GM12878 (cell line): Measurements from ENCODE around the gene PAX5. TPM values are rescaled to one million over a fixed set of nuclear protein-coding genes. Genes with fewer than 3 reads are reported as not detected.

Experiments
- ATAC-seq: fragments of 200-7000 bp; cut with Tn5 transposase; 3 replicates; pipeline ENCODE4 v1.9.1; 2020; ENCODE audit warnings: mild to moderate bottlenecking, moderate library complexity
- BruUV-seq: library from RNA; stranded (reverse); fragments of 400-500 nt; replicated peaks from 2 replicates; lab custom pipeline; 2021; lab: Mats Ljungman, UMichigan
- CTCF ChIA-PET: fragments of 300-600 bp; sonication (Branson Sonifier 250); formaldehyde crosslinking; extraction: SDS; loops from one replicate; lab custom pipeline; 2021; ENCODE audit warnings: inconsistent platforms; lab: Yijun Ruan, JAX
- POLR2A ChIA-PET: fragments of 350-600 bp; formaldehyde crosslinking; extraction: SDS; loops from one replicate; lab custom pipeline; 2021; ENCODE audit warnings: inconsistent platforms; lab: Charles Lee
- RAD21 ChIA-PET: fragments of 300-600 bp; sonication (Branson Sonifier 250); formaldehyde crosslinking; loops from one replicate; lab custom pipeline; 2023; ENCODE audit warnings: antibody characterized with exemption; ENCODE audit not compliant: unreplicated experiment; lab: Charles Lee
- SMC1A ChIA-PET: fragments of 300-600 bp; sonication (Branson Sonifier 250); formaldehyde crosslinking; loops from one replicate; lab custom pipeline; 2023; ENCODE audit not compliant: unreplicated experiment, uncharacterized antibody; lab: Charles Lee
- DNase-seq: peaks from one replicate; pipeline ENCODE4 v3.0.0-alpha.2; 2011; ENCODE audit warnings: low read depth, low spot score
- FAIRE-seq: peaks from 3 replicates; lab custom pipeline; 2011; peaks lifted over from hg19 to GRCh38; lab: Jason Lieb, UNC
- H2AFZ ChIP-seq: 2 replicates; pipeline ENCODE4 v1.6.0; 2011; ENCODE audit warnings: low read depth, low read length, control low read depth; ENCODE audit not compliant: control insufficient read depth
- H3K27ac ChIP-seq: 2 replicates; pipeline ENCODE4 v1.5.1; 2011; ENCODE audit warnings: control low read depth; ENCODE audit not compliant: control insufficient read depth, insufficient read depth
- H3K27me3 ChIP-seq, 2 experiments: replicated peaks in 1 of 2; 2 replicates each; pipeline versions ENCODE4 v1.6.0 to v1.6.1; 2011; ENCODE audit warnings: low read length in 1 of 2; ENCODE audit not compliant: control insufficient read depth in 2 of 2, insufficient read depth in 2 of 2
- H3K36me3 ChIP-seq, 2 experiments: 2 replicates each; pipeline ENCODE4 v1.5.1; 2011; ENCODE audit warnings: low read length in 1 of 2; ENCODE audit not compliant: control insufficient read depth in 2 of 2, insufficient read depth in 2 of 2
- H3K4me1 ChIP-seq: 2 replicates; pipeline ENCODE4 v1.6.1; 2011; ENCODE audit warnings: mild to moderate bottlenecking, low read length, moderate library complexity, mixed read lengths; ENCODE audit not compliant: control insufficient read depth, insufficient read depth
- H3K4me2 ChIP-seq: 2 replicates; pipeline ENCODE4 v1.6.0; 2011; ENCODE audit warnings: control low read depth; ENCODE audit not compliant: control insufficient read depth, insufficient read depth
- H3K4me3 ChIP-seq: fragments of 200-600 bp; sonication (generic); 2 replicates; pipeline ENCODE4 v1.5.1; 2016
- H3K79me2 ChIP-seq: 2 replicates; pipeline ENCODE4 v1.6.0; 2011; ENCODE audit warnings: low read length; ENCODE audit not compliant: control insufficient read depth, insufficient read depth
- H3K9ac ChIP-seq: 2 replicates; pipeline ENCODE4 v1.8.0; 2011; ENCODE audit warnings: low read length, control low read depth, mixed read lengths; ENCODE audit not compliant: control insufficient read depth, insufficient read depth
- H3K9me3 ChIP-seq: replicated peaks from 3 replicates; pipeline ENCODE4 v1.5.1; 2011; ENCODE audit warnings: mild to moderate bottlenecking, low read length; ENCODE audit not compliant: control insufficient read depth, insufficient read depth
- H4K20me1 ChIP-seq: 2 replicates; pipeline ENCODE4 v1.6.0; 2011; ENCODE audit not compliant: control insufficient read depth, insufficient read depth
- FOS ChIP-seq: IDR thresholded peaks from 3 replicates; pipeline ENCODE4 v1.6.1; 2011; ENCODE audit warnings: borderline replicate concordance; ENCODE audit not compliant: insufficient read length; ENCODE audit errors: extremely low read depth
- HDAC6 ChIP-seq: fragments of 200-600 bp; sonication (generic); IDR thresholded peaks from one replicate; pipeline ENCODE4 v1.8.0; 2017; ENCODE audit warnings: antibody characterized with exemption; ENCODE audit not compliant: unreplicated experiment
- KDM1A ChIP-seq: fragments of 200-600 bp; sonication (generic); IDR thresholded peaks from 2 replicates; pipeline ENCODE4 v1.6.1; 2016; ENCODE audit warnings: borderline replicate concordance
- NFXL1 ChIP-seq: fragments of 450-650 bp; IDR thresholded peaks from 2 replicates; pipeline ENCODE4 v1.6.1; 2017; ENCODE audit warnings: antibody characterized with exemption, mild to moderate bottlenecking, borderline replicate concordance
- SMC3 ChIP-seq: IDR thresholded peaks from 2 replicates; pipeline ENCODE4 v1.6.1; 2011; ENCODE audit warnings: low read length, improper control_type of control experiment, borderline replicate concordance
- ZNF384 ChIP-seq: IDR thresholded peaks from 2 replicates; pipeline ENCODE4 v1.6.1; 2012; ENCODE audit warnings: low read depth, mild to moderate bottlenecking, low read length, improper control_type of control experiment, borderline replicate concordance
- WGBS: methylation state at CpG from one replicate; pipeline ENCODE4 v1.1.6; 2016; ENCODE audit warnings: low lambda C conversion rate; ENCODE audit not compliant: insufficient replicate concordance, insufficient coverage; ENCODE audit errors: missing lambda C conversion rate; 5-methylcytosine and 5-hydroxymethylcytosine counted together
- in situ Hi-C: fragments of 300-500 bp; cut with MboI; formaldehyde crosslinking; loops from 9 replicates; pipeline ENCODE4 v1.14.3; 2018; ENCODE audit warnings: mixed read lengths
- intact Hi-C: fragments of 100-400 bp; cut with micrococcal nuclease; formaldehyde crosslinking; loops from one replicate; pipeline ENCODE4 v1.14.2; 2022; ENCODE audit not compliant: unreplicated experiment
- polyA plus RNA-seq, 11 experiments: library from polyadenylated mRNA; depleted of rRNA in 4 of 11; unstranded in 6 of 11; stranded (reverse) in 5 of 11; fragments of >200 nt; fragmentation: Nextera tagmentation in 4 of 11; fragmentation: Illumina TruSeq in 1 of 11; extraction: Ambion mirVana in 4 of 11; extraction: Trizol in 1 of 11; gene quantifications; 1 replicate in 1 of 11; 2 replicates in 10 of 11; pipeline versions ENCODE4 v1.2.1 to v1.2.3, GENCODE V29; 2011 to 2016; ENCODE audit warnings: inconsistent platforms in 2 of 11, missing spikeins in 2 of 11, low read depth in 1 of 11
- total RNA-seq, 4 experiments: library from RNA; depleted of rRNA in 3 of 4; stranded (reverse); fragments of >200 nt in 3 of 4; fragmentation: Illumina TruSeq in 1 of 4; extraction: Trizol in 1 of 4; gene quantifications; 2 replicates each; pipeline versions ENCODE4 v1.2.1 to v1.2.3, GENCODE V29; 2013 to 2021
- TF ChIP-seq, protein P1 (sequence below): fragments of 450-650 bp; conservative IDR thresholded peaks from 2 replicates; pipeline ENCODE4 v1.6.1; 2017; ENCODE audit warnings: mild to moderate bottlenecking, moderate library complexity
- TF ChIP-seq, protein P2 (sequence below): IDR thresholded peaks from 2 replicates; pipeline ENCODE4 v1.6.1; 2011; ENCODE audit warnings: mild to moderate bottlenecking, low read depth, low read length, moderate library complexity; ENCODE audit not compliant: insufficient replicate concordance

PAX5 gene
- total and polyA plus RNA-seq, 10 of the 15 experiments (the other 5 are each of a cell fraction or from before 2014, with no cell fraction given) = 2.2 to 123 (median 31.9) TPM

DNA sequence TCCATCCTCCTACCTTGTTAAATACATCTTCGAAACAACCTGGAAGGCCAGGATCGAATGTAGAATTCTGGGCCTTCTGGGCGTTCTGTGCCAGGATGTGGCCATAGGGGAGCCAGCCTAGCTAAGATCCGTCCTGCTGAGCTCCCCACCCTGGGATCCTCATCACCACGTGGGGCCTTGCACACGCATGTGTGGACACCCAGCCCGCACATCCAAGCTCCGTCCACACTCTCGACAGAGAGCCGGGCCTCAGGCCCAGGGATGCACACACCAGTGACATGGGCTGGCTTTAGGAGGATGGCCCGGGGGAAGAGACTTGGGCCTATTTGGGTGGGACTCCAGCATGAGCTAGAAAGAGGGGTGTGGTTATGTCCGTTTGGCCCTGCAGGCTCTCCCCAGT, 154.0 kb downstream of the PAX5 start:
- RAD21 ChIA-PET = no interaction called here
- no peaks in the 10 kb centered on the region for H4K20me1 ChIP-seq
- H3K4me2 ChIP-seq = no peak overlapping the region
- H3K4me3 ChIP-seq = no peak overlapping the region
- CTCF ChIA-PET = interaction anchor here (1.2 kb wide), 1 partner anchor 536 kb away, joined by 3 read pairs; no protein-coding TSS in a partner anchor
- no peaks in the 10 kb centered on the region; the same call in 2 of the 3 replicates for H3K9me3 ChIP-seq
- H3K9ac ChIP-seq = no peak overlapping the region
- intact Hi-C loops (no loop called here), in situ Hi-C loops (no loop called here)
- peaks cover 36 to 45% of the 10 kb centered on the region in 2 experiments for H3K36me3 ChIP-seq
- no TSS peak for BruUV-seq
- peaks cover 45% of the 10 kb centered on the region for H3K4me1 ChIP-seq
- no peak for DNase-seq
- H3K79me2 ChIP-seq = peaks cover 12% of the 10 kb centered on the region
- TF ChIP-seq SMC3 (no peak), NFXL1 (no peak), FOS (no peak), KDM1A (no peak), HDAC6 (no peak), ZNF384 (no peak)
- TF ChIP-seq, protein P1, sequence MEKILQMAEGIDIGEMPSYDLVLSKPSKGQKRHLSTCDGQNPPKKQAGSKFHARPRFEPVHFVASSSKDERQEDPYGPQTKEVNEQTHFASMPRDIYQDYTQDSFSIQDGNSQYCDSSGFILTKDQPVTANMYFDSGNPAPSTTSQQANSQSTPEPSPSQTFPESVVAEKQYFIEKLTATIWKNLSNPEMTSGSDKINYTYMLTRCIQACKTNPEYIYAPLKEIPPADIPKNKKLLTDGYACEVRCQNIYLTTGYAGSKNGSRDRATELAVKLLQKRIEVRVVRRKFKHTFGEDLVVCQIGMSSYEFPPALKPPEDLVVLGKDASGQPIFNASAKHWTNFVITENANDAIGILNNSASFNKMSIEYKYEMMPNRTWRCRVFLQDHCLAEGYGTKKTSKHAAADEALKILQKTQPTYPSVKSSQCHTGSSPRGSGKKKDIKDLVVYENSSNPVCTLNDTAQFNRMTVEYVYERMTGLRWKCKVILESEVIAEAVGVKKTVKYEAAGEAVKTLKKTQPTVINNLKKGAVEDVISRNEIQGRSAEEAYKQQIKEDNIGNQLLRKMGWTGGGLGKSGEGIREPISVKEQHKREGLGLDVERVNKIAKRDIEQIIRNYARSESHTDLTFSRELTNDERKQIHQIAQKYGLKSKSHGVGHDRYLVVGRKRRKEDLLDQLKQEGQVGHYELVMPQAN = no peak
- TF ChIP-seq, protein P2, sequence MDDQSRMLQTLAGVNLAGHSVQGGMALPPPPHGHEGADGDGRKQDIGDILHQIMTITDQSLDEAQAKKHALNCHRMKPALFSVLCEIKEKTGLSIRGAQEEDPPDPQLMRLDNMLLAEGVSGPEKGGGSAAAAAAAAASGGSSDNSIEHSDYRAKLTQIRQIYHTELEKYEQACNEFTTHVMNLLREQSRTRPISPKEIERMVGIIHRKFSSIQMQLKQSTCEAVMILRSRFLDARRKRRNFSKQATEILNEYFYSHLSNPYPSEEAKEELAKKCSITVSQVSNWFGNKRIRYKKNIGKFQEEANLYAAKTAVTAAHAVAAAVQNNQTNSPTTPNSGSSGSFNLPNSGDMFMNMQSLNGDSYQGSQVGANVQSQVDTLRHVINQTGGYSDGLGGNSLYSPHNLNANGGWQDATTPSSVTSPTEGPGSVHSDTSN = no peak
- ATAC-seq = no peak
- H3K27me3 ChIP-seq = no peaks in the 10 kb centered on the region
- SMC1A ChIA-PET = interaction anchor here (0.6 to 1.4 kb wide), 3 partner anchors 10 to 256 kb away, joined by 3 to 6 read pairs (median 3); no protein-coding TSS in a partner anchor
- 78% methylated on average over 12 of the region's 12 CpGs for WGBS
- no peak overlapping the region for H3K27ac ChIP-seq
- no peak for FAIRE-seq
- POLR2A ChIA-PET = no interaction called here
- no peak overlapping the region for H2AFZ ChIP-seq
